Loucy (cell line): Measurements from ENCODE around the gene MPHOSPH6.

Experiments
- H2AFZ ChIP-seq: fragments of 200-600 bp; sonication (generic); 2 replicates; pipeline ENCODE4 v1.6.0; 2016; ENCODE audit warnings: antibody characterized with exemption, mild to moderate bottlenecking, low read length, moderate library complexity
- H3F3A ChIP-seq: fragments of 200-600 bp; 2 replicates; pipeline ENCODE4 v1.6.0; 2016; ENCODE audit warnings: antibody characterized with exemption, low read depth, mild to moderate bottlenecking
- H3K27me3 ChIP-seq: fragments of 200-600 bp; sonication (generic); 2 replicates; pipeline ENCODE4 v1.6.1; 2014; ENCODE audit warnings: low read length, mild to moderate bottlenecking; ENCODE audit not compliant: insufficient read depth, poor library complexity, severe bottlenecking
- H3K36me3 ChIP-seq: fragments of 200-600 bp; sonication (generic); 2 replicates; pipeline ENCODE4 v1.6.1; 2016; ENCODE audit warnings: low read length; ENCODE audit not compliant: insufficient read depth
- H3K4me1 ChIP-seq: fragments of 200-600 bp; sonication (generic); 2 replicates; pipeline ENCODE4 v1.5.1; 2014; ENCODE audit warnings: low read length, mild to moderate bottlenecking; ENCODE audit not compliant: insufficient read depth, poor library complexity, severe bottlenecking
- H3K4me2 ChIP-seq: fragments of 200-600 bp; sonication (generic); 2 replicates; pipeline ENCODE4 v1.6.0; 2014; ENCODE audit warnings: antibody characterized with exemption, low read length, low read depth, mild to moderate bottlenecking; ENCODE audit not compliant: poor library complexity, severe bottlenecking
- H3K4me3 ChIP-seq: fragments of 200-600 bp; sonication (generic); 2 replicates; pipeline ENCODE4 v1.5.1; 2014; ENCODE audit warnings: low read length, mild to moderate bottlenecking, mixed read lengths; ENCODE audit not compliant: poor library complexity, severe bottlenecking
- H3K79me2 ChIP-seq: fragments of 200-600 bp; sonication (generic); 2 replicates; pipeline ENCODE4 v1.6.1; 2014; ENCODE audit warnings: low read length; ENCODE audit not compliant: insufficient read depth
- H3K9ac ChIP-seq: fragments of 200-600 bp; sonication (generic); 2 replicates; pipeline ENCODE4 v1.6.0; 2014; ENCODE audit warnings: mild to moderate bottlenecking, low read depth, low read length, moderate library complexity; ENCODE audit not compliant: poor library complexity, severe bottlenecking
- H3K9me2 ChIP-seq: fragments of 200-600 bp; sonication (generic); replicated peaks from 2 replicates; pipeline ENCODE4 v1.6.1; 2016; ENCODE audit warnings: low read depth, low read length, mixed read lengths
- H3K9me3 ChIP-seq: fragments of 200-600 bp; sonication (generic); 2 replicates; pipeline ENCODE4 v1.6.1; 2014; ENCODE audit warnings: mild to moderate bottlenecking, antibody characterized with exemption, low read length, low read depth; ENCODE audit not compliant: insufficient read depth
- H4K20me1 ChIP-seq: fragments of 200-600 bp; sonication (generic); 2 replicates; pipeline ENCODE4 v1.6.0; 2014; ENCODE audit warnings: antibody characterized with exemption, low read length, mild to moderate bottlenecking; ENCODE audit not compliant: insufficient read depth, poor library complexity, severe bottlenecking
- EZH2phosphoT487 ChIP-seq: fragments of 200-600 bp; IDR thresholded peaks from 2 replicates; pipeline ENCODE4 v1.6.1; 2018; ENCODE audit warnings: antibody characterized with exemption, mild to moderate bottlenecking, moderate library complexity, borderline replicate concordance
- TF ChIP-seq, protein P1 (sequence below): fragments of 200-600 bp; sonication (generic); conservative IDR thresholded peaks from 2 replicates; pipeline ENCODE4 v1.5.1; 2014; ENCODE audit warnings: mild to moderate bottlenecking, antibody characterized with exemption, low read length

MPHOSPH6 gene

GRCh38 chr16:82124651-82125050 is 45.4 kb downstream of the MPHOSPH6 start:
- Histone ChIP-seq H3K9me3 (no peaks in the 10 kb centered on the region), H3K4me3 (no peak overlapping the region), H4K20me1 (no peaks in the 10 kb centered on the region), H3K4me1 (peaks cover 15% of the 10 kb centered on the region), H3K36me3 (no peaks in the 10 kb centered on the region), H2AFZ (no peak overlapping the region), H3F3A (peaks cover 5% of the 10 kb centered on the region; the same call in 1 of the 2 replicates), H3K9me2 (no peaks in the 10 kb centered on the region; the same call in 1 of the 2 replicates), H3K79me2 (no peaks in the 10 kb centered on the region), H3K4me2 (no peak overlapping the region), H3K27me3 (no peaks in the 10 kb centered on the region), H3K9ac (no peak overlapping the region)
- TF ChIP-seq, protein P1, sequence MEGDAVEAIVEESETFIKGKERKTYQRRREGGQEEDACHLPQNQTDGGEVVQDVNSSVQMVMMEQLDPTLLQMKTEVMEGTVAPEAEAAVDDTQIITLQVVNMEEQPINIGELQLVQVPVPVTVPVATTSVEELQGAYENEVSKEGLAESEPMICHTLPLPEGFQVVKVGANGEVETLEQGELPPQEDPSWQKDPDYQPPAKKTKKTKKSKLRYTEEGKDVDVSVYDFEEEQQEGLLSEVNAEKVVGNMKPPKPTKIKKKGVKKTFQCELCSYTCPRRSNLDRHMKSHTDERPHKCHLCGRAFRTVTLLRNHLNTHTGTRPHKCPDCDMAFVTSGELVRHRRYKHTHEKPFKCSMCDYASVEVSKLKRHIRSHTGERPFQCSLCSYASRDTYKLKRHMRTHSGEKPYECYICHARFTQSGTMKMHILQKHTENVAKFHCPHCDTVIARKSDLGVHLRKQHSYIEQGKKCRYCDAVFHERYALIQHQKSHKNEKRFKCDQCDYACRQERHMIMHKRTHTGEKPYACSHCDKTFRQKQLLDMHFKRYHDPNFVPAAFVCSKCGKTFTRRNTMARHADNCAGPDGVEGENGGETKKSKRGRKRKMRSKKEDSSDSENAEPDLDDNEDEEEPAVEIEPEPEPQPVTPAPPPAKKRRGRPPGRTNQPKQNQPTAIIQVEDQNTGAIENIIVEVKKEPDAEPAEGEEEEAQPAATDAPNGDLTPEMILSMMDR = no peak

- H3K27me3 ChIP-seq = no peaks in the 10 kb centered on the region
- no peaks in the 10 kb centered on the region for H3K9me3 ChIP-seq
- no peak overlapping the region for H3K4me3 ChIP-seq
- TF ChIP-seq, protein P1 = no peak
- TF ChIP-seq EZH2phosphoT487 = no peak
- H3K79me2 ChIP-seq = no peaks in the 10 kb centered on the region
- H2AFZ ChIP-seq = no peak overlapping the region
- no peaks in the 10 kb centered on the region for H3F3A ChIP-seq
- no peak overlapping the region for H3K4me2 ChIP-seq
- no peaks in the 10 kb centered on the region; the same call in 1 of the 2 replicates for H3K9me2 ChIP-seq
- H3K9ac ChIP-seq = no peak overlapping the region
- H3K36me3 ChIP-seq = no peaks in the 10 kb centered on the region
- no peaks in the 10 kb centered on the region for H4K20me1 ChIP-seq
- H3K4me1 ChIP-seq = no peaks in the 10 kb centered on the region
Measured at GRCh38 chr16:82119405-82119804, 50.6 kb downstream of the MPHOSPH6 start.

DNA sequence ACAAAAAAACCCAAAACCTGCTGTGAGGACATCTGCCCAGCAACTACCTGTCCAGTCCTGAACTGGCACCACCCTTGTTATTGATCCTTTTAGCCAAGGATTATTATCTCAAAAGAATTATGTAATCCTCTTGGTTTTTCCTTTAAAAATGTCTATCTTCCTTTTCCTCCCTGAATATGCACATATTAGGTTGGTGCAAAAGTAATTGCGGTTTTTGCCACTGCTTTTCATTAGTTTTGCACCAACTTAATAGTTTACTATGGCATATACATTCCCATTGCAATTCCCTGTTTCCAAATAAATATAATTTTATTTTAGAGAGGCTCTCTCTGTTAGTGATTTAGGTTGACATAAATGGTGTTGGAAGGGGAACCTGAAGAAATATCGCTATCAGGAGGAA is 51.3 kb downstream of the MPHOSPH6 start:
- Histone ChIP-seq H4K20me1 (no peaks in the 10 kb centered on the region), H2AFZ (no peak overlapping the region), H3K9me3 (no peaks in the 10 kb centered on the region), H3K79me2 (no peaks in the 10 kb centered on the region), H3K36me3 (no peaks in the 10 kb centered on the region), H3K9ac (no peak overlapping the region), H3K4me1 (no peaks in the 10 kb centered on the region), H3K4me2 (no peak overlapping the region), H3K27me3 (no peaks in the 10 kb centered on the region), H3K9me2 (no peaks in the 10 kb centered on the region; the same call in 1 of the 2 replicates), H3K4me3 (no peak overlapping the region), H3F3A (no peaks in the 10 kb centered on the region)
- no peak for TF ChIP-seq EZH2phosphoT487
- TF ChIP-seq, protein P1 = no peak
